Neural cell (in vitro differentiated cells): ENCODE results near the gene SERINC2.

Experiments used
- EZH2 ChIP-seq: fragments of 200-600, 300-800 bp; shearing (Covaris generic), sonication (generic); IDR thresholded peaks from 2 replicates; pipeline ENCODE4 v1.6.1; 2014; ENCODE audit warnings: antibody characterized with exemption, low read length, borderline replicate concordance, mild to moderate bottlenecking; ENCODE audit not compliant: insufficient read depth, poor library complexity, severe bottlenecking
- POLR2AphosphoS5 ChIP-seq: IDR thresholded peaks from 2 replicates; pipeline ENCODE4 v1.6.1; 2012
- TAF1 ChIP-seq: IDR thresholded peaks from 2 replicates; pipeline ENCODE4 v1.6.1; 2012; ENCODE audit warnings: low read depth
- TF ChIP-seq, protein P1 (sequence below): fragments of 450-650 bp; IDR thresholded peaks from 2 replicates; pipeline ENCODE4 v1.5.1; 2014; ENCODE audit warnings: antibody characterized with exemption, mild to moderate bottlenecking, moderate library complexity; ENCODE audit not compliant: poor library complexity, severe bottlenecking
- TF ChIP-seq, protein P2 (sequence below): IDR thresholded peaks from 2 replicates; pipeline ENCODE4 v1.6.1; 2012; ENCODE audit warnings: borderline replicate concordance

DNA sequence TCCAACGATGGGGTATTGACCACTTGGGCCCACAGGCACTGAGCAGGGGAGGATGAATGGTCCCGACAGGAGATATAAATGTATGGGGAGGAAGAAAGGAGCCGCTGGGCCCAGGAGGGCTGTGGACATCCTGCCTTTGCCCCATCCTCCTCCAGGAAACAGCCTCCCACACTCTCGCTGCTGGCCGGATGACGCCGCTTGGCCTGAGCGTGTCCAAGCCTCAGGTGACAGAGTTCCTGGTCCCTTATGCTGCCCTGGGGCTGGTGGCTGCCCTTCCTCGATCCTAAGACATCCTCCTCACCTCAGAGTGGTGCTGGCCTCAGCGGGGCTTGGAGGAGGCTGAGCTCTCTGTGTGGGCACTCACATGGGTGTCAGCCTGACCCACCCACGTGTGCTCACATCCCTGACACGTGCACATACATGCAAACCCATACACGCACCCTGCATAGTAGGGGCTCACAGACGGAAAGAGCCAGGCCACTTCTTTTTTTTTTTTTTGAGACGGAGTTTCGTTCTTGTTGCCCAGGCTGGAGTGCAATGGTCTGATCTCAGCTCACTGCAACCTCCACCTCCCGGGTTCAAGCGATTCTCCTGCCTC, 5.9 kb upstream of the SERINC2 start:
- TF ChIP-seq, protein P1, sequence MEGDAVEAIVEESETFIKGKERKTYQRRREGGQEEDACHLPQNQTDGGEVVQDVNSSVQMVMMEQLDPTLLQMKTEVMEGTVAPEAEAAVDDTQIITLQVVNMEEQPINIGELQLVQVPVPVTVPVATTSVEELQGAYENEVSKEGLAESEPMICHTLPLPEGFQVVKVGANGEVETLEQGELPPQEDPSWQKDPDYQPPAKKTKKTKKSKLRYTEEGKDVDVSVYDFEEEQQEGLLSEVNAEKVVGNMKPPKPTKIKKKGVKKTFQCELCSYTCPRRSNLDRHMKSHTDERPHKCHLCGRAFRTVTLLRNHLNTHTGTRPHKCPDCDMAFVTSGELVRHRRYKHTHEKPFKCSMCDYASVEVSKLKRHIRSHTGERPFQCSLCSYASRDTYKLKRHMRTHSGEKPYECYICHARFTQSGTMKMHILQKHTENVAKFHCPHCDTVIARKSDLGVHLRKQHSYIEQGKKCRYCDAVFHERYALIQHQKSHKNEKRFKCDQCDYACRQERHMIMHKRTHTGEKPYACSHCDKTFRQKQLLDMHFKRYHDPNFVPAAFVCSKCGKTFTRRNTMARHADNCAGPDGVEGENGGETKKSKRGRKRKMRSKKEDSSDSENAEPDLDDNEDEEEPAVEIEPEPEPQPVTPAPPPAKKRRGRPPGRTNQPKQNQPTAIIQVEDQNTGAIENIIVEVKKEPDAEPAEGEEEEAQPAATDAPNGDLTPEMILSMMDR = no peak
- TF ChIP-seq TAF1 (no peak), POLR2AphosphoS5 (no peak), EZH2 (no peak)
- TF ChIP-seq, protein P2, sequence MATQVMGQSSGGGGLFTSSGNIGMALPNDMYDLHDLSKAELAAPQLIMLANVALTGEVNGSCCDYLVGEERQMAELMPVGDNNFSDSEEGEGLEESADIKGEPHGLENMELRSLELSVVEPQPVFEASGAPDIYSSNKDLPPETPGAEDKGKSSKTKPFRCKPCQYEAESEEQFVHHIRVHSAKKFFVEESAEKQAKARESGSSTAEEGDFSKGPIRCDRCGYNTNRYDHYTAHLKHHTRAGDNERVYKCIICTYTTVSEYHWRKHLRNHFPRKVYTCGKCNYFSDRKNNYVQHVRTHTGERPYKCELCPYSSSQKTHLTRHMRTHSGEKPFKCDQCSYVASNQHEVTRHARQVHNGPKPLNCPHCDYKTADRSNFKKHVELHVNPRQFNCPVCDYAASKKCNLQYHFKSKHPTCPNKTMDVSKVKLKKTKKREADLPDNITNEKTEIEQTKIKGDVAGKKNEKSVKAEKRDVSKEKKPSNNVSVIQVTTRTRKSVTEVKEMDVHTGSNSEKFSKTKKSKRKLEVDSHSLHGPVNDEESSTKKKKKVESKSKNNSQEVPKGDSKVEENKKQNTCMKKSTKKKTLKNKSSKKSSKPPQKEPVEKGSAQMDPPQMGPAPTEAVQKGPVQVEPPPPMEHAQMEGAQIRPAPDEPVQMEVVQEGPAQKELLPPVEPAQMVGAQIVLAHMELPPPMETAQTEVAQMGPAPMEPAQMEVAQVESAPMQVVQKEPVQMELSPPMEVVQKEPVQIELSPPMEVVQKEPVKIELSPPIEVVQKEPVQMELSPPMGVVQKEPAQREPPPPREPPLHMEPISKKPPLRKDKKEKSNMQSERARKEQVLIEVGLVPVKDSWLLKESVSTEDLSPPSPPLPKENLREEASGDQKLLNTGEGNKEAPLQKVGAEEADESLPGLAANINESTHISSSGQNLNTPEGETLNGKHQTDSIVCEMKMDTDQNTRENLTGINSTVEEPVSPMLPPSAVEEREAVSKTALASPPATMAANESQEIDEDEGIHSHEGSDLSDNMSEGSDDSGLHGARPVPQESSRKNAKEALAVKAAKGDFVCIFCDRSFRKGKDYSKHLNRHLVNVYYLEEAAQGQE = no peak
